Fibroblast of mammary gland (primary cell): ENCODE measurements around the gene PCGF1.
A peak's percentile ranks its signal among the peaks of the same experiment; 100 is the strongest.

Experiments used
- DNase-seq: peaks from one replicate; pipeline ENCODE4 v3.0.0-alpha.2; 2010; ENCODE audit warnings: low read depth
- H3K4me3 ChIP-seq: 2 replicates; pipeline ENCODE4 v1.5.1; 2011; ENCODE audit warnings: low read depth, mild to moderate bottlenecking, low read length, moderate library complexity; ENCODE audit not compliant: control insufficient read depth
- TF ChIP-seq, protein P1 (sequence below): conservative IDR thresholded peaks from 2 replicates; pipeline ENCODE4 v1.5.1; 2011; ENCODE audit warnings: low read depth, low read length, inconsistent platforms; ENCODE audit not compliant: control insufficient read depth, insufficient read depth

The PCGF1 gene

DNA sequence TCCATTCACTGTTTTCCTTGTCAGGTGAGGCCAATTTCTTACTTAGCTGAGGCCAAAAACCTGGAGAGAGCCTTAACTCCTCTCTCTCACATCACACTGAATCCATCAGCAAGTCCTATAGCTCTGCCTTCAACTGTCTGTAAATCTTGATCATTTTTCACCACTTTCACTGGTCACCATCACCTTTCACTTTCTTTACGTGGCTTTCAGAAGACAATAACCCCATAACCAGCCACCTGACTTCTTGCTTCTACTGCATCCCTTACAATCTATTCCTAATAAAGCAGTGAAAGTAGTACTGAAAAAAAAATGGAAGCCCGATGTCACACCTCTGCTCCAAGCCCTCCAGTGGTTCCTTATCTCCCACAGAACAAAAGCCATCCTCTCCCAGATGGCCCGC, 38.5 kb upstream of the PCGF1 start:
- no peak overlapping the region for H3K4me3 ChIP-seq
- no peak for DNase-seq
- TF ChIP-seq, protein P1, sequence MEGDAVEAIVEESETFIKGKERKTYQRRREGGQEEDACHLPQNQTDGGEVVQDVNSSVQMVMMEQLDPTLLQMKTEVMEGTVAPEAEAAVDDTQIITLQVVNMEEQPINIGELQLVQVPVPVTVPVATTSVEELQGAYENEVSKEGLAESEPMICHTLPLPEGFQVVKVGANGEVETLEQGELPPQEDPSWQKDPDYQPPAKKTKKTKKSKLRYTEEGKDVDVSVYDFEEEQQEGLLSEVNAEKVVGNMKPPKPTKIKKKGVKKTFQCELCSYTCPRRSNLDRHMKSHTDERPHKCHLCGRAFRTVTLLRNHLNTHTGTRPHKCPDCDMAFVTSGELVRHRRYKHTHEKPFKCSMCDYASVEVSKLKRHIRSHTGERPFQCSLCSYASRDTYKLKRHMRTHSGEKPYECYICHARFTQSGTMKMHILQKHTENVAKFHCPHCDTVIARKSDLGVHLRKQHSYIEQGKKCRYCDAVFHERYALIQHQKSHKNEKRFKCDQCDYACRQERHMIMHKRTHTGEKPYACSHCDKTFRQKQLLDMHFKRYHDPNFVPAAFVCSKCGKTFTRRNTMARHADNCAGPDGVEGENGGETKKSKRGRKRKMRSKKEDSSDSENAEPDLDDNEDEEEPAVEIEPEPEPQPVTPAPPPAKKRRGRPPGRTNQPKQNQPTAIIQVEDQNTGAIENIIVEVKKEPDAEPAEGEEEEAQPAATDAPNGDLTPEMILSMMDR = no peak

DNA sequence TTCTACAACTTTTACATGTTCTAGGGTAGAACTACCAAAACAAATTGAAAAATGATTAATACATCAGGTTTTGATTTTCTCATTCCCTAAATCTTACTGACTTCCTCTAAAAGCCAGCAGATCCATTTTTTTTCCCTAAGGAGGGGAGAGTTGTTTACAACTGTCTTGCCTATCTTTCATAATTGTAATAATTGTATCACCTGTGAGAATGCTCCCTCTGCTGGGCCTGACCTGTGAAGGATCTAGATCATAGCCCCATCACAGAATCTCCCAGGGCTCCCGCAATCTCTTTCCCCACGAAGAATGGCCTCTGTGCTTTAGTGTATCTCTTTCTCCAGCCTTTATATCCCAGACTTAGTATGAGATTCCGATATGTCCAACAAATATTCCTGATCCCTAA, 37.1 kb upstream of the PCGF1 start:
- TF ChIP-seq, protein P1 = peak; percentile 10
- no peak overlapping the region for H3K4me3 ChIP-seq
- no peak for DNase-seq

GRCh38 chr2:74542978-74543377, 35.5 kb upstream of the PCGF1 start:
- H3K4me3 ChIP-seq = no peak overlapping the region
- TF ChIP-seq, protein P1 = no peak
- peak; percentile 22 for DNase-seq

DNA sequence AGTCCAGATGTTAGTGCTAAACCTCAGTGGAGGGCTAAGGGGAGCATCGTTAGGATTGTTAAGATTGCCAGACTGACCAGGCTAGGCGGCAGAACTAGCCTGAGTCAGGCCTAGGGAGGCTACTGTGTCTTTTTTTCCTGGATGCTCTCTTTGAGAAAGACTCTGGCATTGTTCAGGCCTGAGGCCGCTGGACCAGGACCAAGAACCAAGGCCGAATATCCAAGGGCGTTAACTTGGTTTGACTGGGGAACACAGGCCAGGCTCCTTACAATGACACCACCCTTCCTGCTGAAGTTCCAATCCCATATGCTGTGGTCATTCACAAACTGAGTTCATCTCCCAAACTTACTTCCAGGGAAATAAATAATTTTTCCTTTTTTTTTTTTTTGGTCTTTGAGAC, 32.8 kb upstream of the PCGF1 start:
- peak; percentile 49 for DNase-seq
- TF ChIP-seq, protein P1 = no peak
- no peak overlapping the region for H3K4me3 ChIP-seq

DNA sequence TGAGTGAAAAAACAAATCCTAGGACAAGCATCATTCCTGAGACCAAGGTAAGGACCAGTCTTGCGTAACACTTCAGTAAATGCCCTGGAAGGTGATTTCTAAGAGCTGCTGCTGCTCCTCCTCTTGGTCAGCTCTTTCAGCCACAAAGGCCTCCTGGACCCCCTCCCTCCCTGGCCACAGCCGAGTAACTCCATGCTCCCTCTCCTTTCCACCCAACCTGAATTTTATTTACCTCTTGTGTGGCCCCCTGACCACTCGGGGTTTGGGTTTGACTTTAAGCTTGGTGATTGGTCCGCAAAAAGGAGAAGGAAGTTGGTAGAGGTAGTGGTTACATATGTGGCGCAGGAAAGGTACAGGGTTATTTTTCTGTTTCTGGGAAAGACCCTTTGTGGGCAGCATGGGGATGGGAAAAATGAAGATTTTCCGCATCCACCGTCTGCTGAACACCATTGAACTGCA, 31.4 kb upstream of the PCGF1 start:
- no peak overlapping the region for H3K4me3 ChIP-seq
- TF ChIP-seq, protein P1 = no peak
- no peak for DNase-seq

DNA sequence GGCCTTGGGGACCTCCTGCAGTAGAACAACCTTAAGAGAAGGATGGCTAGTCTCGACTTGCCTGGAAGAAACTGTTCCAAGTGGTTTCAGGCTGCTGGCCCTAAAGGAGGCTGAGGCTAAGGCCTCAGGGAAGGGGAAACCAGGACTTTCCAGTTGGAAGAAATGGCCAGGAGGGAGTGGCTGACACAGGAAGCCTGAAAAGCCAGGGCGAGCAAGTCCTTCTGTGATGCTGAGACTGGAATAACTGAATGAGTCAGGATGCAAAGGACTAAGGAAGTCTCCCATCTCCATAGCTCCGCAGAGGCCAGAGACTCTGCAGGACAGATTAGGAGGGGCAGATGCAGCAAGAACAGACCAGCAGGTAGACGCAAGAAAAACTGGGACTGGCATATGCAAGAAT, 29.6 kb upstream of the PCGF1 start:
- no peak for DNase-seq
- TF ChIP-seq, protein P1 = no peak
- H3K4me3 ChIP-seq = no peak overlapping the region

DNA sequence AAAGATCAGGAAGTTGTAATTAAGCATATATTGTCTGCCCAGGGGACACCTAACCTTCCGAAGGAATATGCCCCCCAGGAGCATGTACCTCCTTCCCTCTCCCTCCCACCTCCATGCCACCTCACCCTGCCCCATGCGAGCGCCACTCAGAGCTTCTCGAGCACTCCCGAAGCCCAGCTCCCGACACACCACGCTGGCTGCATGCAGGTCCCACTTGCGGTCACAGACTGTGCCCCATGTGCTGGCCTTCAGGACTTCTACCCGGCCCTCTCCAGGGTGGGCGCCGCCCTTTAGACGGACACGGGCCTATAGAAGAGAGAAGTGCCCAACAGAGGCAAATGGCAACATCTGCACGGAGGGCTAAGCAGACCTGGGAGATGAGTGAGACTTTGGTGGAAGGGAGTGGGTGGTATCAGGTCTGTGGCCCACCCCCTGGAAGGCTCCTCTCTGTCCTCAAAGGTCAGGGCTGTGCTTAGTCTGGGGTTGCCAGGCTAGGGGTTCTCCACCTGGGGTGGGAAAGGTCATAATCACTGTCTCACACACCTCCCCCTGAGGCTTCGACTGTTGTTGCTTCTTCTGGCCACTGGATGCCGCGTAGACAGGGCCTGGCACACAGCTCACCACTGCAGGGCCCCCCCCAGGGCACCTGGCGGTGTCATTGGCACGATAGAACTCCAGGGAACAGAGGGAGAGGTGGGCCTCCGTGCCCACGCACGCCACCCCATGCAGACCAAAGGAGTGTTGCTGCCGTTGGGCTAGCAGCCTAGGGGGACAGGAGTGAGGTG, 28.9 kb upstream of the PCGF1 start:
- no peak overlapping the region for H3K4me3 ChIP-seq
- DNase-seq = no peak
- TF ChIP-seq, protein P1 = no peak
